GM21786 (cell line): ENCODE results near the gene ATP7B.

ENCODE experiments used
- ATAC-seq: cut with Tn5 transposase; IDR thresholded peaks from one replicate; pipeline ENCODE4 v1.9.1; 2021; ENCODE audit not compliant: unreplicated experiment

The ATP7B gene

GRCh38 chr13:51953347-51954195 is 57.7 kb downstream of the ATP7B start:
- ATAC-seq = no peak

- no peak for ATAC-seq
These were observed 60.5 kb downstream of the ATP7B start for GRCh38 chr13:51950722-51951121.

GRCh38 chr13:51946163-51946669 is 65.0 kb downstream of the ATP7B start:
- ATAC-seq = no peak

DNA sequence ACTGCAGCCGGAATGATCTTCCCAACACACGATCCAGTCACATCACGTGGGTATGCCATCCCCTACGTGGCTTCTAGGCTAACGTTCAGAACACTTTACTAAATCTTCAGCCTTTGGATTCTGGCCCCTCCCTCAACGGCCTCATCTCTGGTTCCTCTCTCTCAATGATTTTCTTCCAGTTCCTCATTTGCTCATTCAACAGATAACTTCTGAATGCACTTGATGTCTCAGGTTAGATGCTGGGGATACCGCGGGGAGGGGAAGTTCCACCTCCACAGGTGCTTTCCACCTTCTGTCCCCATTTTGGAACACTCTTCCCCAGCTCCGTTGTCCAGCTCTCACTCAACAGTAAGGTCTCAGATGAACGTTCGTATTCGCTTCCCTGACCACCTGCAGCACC is 66.1 kb downstream of the ATP7B start:
- ATAC-seq = no peak

DNA sequence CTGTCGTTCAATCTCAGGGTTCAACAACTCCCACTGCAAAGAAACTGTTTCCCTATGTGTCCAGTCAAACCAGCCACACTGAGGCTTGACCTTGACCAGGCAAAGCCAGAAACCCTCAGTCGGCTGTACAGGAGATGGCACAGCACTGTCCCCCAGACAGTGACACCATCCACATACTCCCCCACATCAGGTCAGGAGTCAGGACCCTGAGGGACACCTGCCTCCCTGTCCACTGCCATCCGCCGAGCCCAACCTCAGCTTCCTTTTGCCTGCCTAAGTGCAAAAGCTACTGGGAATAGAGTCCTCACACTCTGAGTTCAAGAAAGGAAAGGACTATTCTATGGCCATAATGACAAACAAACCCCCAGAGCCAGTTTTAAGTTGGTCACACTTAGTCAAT is 66.8 kb downstream of the ATP7B start:
- no peak for ATAC-seq

DNA sequence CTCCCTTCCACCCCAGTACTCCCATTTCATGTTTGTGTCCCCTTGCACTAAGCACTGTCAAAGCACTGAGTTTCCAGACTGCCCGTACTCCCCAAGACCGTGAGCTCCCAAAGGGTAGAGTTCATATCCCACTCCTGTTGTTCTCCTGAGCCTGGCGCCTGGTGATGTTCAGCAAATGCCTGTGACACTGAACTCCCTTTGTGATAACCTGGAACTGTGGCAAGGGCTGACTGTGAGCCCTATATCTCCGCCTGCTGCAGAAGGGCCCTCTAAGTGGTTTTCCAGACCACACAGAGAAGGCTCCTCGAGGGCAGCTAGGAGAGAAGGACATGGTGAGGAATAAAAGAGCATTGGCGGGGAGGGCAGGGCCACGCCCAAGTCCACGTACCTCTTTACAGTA is 67.5 kb downstream of the ATP7B start:
- ATAC-seq = no peak

DNA sequence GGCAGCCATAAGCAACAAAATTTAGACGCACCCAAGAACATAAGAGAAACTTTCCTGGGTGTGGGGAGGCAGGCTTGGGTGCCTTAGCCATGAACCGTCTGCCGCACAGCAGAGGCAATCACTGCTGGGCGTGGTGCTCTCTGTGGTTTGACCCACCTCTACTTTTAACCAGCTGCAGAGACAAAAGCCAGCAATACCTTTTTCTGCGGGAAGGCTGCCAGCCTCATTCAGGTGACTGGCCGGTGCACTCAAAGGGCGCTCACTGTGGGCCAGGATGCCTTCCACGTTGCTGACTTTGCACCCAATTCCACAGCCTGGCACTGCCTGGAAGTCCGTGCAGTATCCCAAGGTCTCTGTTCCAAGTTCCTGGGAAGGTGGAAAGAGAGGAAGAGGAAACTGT is 69.1 kb downstream of the ATP7B start:
- ATAC-seq = no peak

- ATAC-seq = no peak
These were observed 72.8 kb downstream of the ATP7B start for GRCh38 chr13:51938454-51938853.

GRCh38 chr13:51937320-51938290 is 73.6 kb downstream of the ATP7B start:
- ATAC-seq = no peak

DNA sequence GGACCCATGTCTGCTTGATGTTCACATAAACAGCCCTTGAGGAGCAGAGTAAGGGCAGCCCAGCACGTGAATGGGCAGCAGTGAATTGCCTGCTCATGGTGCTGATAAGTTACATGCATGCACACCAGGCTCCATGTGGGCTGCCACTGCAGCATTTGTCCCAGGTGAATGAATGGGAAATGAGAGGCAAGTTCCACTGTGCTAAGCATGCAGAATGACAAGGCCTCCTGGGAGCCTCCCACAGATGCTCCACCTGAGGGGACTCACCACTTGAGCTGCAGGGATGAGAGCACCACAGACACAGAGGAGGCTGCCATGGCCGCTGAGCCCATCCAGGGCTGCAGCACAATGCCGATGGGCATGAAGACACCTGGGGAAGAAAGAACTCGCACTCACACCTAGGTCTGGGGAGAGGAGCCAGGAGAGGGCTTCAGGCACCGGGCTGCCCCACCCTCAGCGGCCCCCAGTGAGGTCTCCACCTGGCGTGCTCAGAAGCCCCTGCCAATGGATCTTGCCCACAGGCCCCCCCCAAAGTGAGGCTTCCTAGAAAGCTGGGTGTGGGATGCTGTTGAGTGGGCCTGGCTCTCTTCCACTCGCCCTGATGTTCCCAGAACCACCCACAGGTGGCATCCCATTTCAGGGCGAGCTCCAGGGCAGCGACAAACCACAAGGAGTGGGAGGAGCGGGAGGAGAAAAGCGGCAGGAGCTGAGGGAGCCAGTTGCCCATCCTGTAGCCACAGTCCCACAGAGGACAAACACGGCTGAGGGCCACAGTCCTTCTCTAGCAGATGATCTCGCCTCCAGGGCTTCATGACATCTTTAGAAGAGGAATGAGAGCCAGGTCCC is 75.7 kb downstream of the ATP7B start:
- ATAC-seq = no peak

GRCh38 chr13:51934461-51935087 is 76.7 kb downstream of the ATP7B start:
- ATAC-seq = no peak

DNA sequence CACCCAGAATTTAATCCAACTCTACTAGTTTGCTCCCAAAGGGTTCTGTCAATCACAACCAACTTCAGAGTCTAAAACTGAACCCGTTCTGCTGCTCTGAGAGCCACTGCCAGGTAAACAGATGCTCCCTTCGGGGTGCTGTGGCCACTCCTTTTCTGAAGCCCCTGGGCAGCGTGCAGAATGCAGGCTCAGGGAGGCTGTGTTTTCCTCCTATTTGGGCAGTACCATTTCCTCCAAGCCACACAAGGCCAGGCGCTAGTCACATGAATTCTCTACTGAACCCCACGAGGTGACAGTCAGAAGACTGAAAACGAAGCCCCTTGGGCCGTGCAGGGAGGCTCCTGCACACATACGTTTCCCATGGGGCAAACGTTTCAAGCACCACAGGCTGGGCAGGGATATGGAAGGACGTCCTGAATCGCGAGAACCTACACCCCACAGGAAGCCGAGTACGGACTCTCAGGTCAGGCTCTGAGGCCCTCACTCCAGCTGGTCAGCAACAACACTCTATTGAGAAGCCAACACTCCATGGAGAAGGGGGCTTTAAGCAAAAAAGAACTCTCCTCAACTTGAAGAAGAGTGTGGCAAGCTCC is 77.7 kb downstream of the ATP7B start:
- ATAC-seq = no peak

DNA sequence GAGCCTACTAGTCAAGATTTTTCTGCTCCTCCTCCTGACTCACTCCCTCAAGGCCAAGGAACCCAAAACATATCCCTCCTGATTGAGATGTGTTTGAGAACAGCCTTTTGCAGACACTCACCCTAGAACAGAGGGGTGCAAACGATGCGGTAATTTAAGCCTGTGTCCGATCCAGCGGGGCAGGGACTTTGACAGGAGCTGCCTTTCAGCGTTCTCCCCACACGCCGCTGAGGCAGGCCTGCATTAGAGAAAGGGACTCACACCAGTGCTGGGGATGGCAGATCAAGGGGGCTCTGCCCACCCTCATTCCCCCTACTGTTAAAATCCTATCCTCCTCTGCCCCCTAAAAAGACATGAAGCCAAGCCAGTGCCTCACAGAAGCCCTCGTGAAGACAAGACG is 79.0 kb downstream of the ATP7B start:
- ATAC-seq = no peak

- no peak for ATAC-seq
These were observed 79.6 kb downstream of the ATP7B start for GRCh38 chr13:51931606-51932005.

DNA sequence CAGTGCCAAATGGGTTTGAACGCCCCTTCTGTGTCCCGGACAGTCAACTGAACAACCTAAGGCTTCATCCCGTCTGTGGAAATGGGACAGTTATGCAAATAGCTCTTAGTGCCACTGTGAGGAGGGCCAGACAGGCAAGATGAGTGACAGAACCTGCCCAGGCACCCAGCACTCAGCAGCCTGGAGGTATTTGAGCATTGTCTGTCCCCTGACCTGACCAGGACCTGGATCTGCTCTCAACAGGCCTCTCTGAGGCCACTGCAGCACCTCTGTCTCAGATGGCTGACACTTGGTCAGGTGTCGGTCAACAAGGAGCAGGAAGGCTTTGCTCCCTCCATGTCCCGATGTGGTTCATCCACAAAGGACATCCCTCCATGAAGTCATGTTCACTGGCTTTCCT is 81.6 kb downstream of the ATP7B start:
- ATAC-seq = no peak

GRCh38 chr13:51928231-51928630 is 83.0 kb downstream of the ATP7B start:
- ATAC-seq = no peak

- no peak for ATAC-seq
These were observed 84.1 kb downstream of the ATP7B start for GRCh38 chr13:51927129-51927528.

DNA sequence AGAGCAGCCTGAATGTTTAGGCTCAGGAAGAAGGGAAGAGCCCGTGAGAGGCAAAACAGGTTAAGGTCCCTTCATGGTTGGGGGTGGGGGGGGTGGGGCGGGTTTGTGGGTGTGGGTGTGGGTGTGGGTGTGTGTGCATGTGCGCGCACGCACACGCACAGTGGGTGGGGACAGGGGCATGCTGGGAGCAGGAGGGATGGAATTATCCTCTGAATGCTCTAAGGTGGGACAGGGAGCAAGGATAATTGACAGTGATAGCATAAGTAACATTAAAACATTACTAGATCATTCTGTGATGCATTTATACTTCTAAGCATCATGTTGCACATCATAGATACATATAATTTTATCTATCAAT is 84.7 kb downstream of the ATP7B start:
- ATAC-seq = no peak

- ATAC-seq = no peak
These were observed 85.3 kb downstream of the ATP7B start for GRCh38 chr13:51925865-51926527.
